Inflammatory macrophage (primary cell): ENCODE data around the gene SOAT2.
"Not testable (repeated sequence)": the region's sequence is repeated elsewhere in the genome, so short reads cannot be mapped to it uniquely, and the experiment has no call there.

Source experiments
- DNase-seq, 2 donors: peaks; one replicate each; pipeline ENCODE4 v3.0.0-alpha.2; 2020 to 2022

The SOAT2 gene

GRCh38 chr12:53147653-53148052 is 44.4 kb downstream of the SOAT2 start:
- DNase-seq, result no peak

- no peak for DNase-seq
Observed at GRCh38 chr12:53151039-53151438, 47.8 kb downstream of the SOAT2 start.

GRCh38 chr12:53152390-53152789 is 49.1 kb downstream of the SOAT2 start:
- no peak for DNase-seq

- DNase-seq, result peak; percentile 80 to 82
Observed at GRCh38 chr12:53159195-53159839, 56.0 kb downstream of the SOAT2 start.

GRCh38 chr12:53160000-53160399 is 56.7 kb downstream of the SOAT2 start:
- DNase-seq, result no peak

- DNase-seq, result no peak
Observed at GRCh38 chr12:53160673-53161072, 57.4 kb downstream of the SOAT2 start.

GRCh38 chr12:53161119-53161911 is 58.0 kb downstream of the SOAT2 start:
- DNase-seq, result no peak

GRCh38 chr12:53163008-53163407 is 59.7 kb downstream of the SOAT2 start:
- not testable (repeated sequence) for DNase-seq

- no peak for DNase-seq
Observed at GRCh38 chr12:53166837-53167236, 63.6 kb downstream of the SOAT2 start.

- DNase-seq, result no peak
Observed at GRCh38 chr12:53169644-53170043, 66.4 kb downstream of the SOAT2 start.

- DNase-seq, result no peak
Observed at GRCh38 chr12:53170215-53170614, 66.9 kb downstream of the SOAT2 start.

GRCh38 chr12:53170876-53171724 is 67.8 kb downstream of the SOAT2 start:
- DNase-seq, result no peak

- no peak for DNase-seq
Observed at GRCh38 chr12:53171725-53172329, 68.5 kb downstream of the SOAT2 start.

GRCh38 chr12:53172352-53172751 is 69.1 kb downstream of the SOAT2 start:
- no peak for DNase-seq

GRCh38 chr12:53173085-53173715 is 69.9 kb downstream of the SOAT2 start:
- no peak for DNase-seq
